Hematopoietic multipotent progenitor cell (in vitro differentiated cells): ENCODE results near the gene KRTAP22-2. TPM values are rescaled to one million over a fixed set of nuclear protein-coding genes. Genes with fewer than 3 reads are reported as not detected.

Experiments used
- DNase-seq, 3 donors: peaks; one replicate each; pipeline ENCODE4 v3.0.0-alpha.2; 2011 to 2015; ENCODE audit warnings: low read depth in 2 of 3, low spot score in 2 of 3
- small RNA-seq: library from RNA; depleted of rRNA; stranded (forward); fragments of <200 nt; gene quantifications from one replicate; pipeline ENCODE3, GENCODE V24; 2012
- total RNA-seq: library from RNA; depleted of rRNA; stranded (reverse); fragments of >200 nt; gene quantifications from one replicate; pipeline ENCODE4 v1.2.3, GENCODE V29; 2012

KRTAP22-2 gene
- total RNA-seq, 1 donor: not detected

- DNase-seq: no peak
Measured at GRCh38 chr21:30563630-30564029, 26.6 kb downstream of the KRTAP22-2 start.

- DNase-seq: no peak
Measured at GRCh38 chr21:30563072-30563471, 27.1 kb downstream of the KRTAP22-2 start.

- no peak for DNase-seq
Measured at GRCh38 chr21:30561957-30562356, 28.2 kb downstream of the KRTAP22-2 start.

GRCh38 chr21:30561264-30561895 lies 28.8 kb downstream of the KRTAP22-2 start, which contains the start of gene KRTAP19-7:
KRTAP19-7 (minus strand) TSS chr21:30561314; CDS start chr21:30561289, 25 bp downstream.
- DNase-seq: no peak

GRCh38 chr21:30555095-30555494 lies 35.1 kb downstream of the KRTAP22-2 start:
- no peak for DNase-seq

GRCh38 chr21:30552782-30553181 lies 37.4 kb downstream of the KRTAP22-2 start:
- DNase-seq: no peak

GRCh38 chr21:30541764-30542163 lies 48.4 kb downstream of the KRTAP22-2 start, which contains the start of gene KRTAP19-6:
KRTAP19-6 (minus strand) TSS chr21:30541864; CDS start chr21:30541833, 31 bp downstream.
- DNase-seq: no peak

Small RNA genes lying within 50 kb of the gene (small RNA-seq; reads per million reads assigned to genes)
- gene KRTAP20-1: not detected
- gene KRTAP20-4: not detected
- gene KRTAP22-1: not detected
- gene KRTAP22-2: not detected

Other genes starting within 250 kb of the KRTAP22-2 start
- not detected for gene KRTAP23-1, start 241.8 kb downstream of the KRTAP22-2 start, total RNA-seq
- not detected for gene KRTAP13-2, start 218.1 kb downstream of the KRTAP22-2 start, total RNA-seq
- gene KRTAP13-1, start 194.4 kb downstream of the KRTAP22-2 start, total RNA-seq: 0.27 TPM
- gene KRTAP13-3, start 164.5 kb downstream of the KRTAP22-2 start, total RNA-seq: not detected
- gene KRTAP13-4, start 160.2 kb downstream of the KRTAP22-2 start, total RNA-seq: not detected
- gene KRTAP15-1, start 150.1 kb downstream of the KRTAP22-2 start, total RNA-seq: not detected
- gene KRTAP19-1, start 110.0 kb downstream of the KRTAP22-2 start, total RNA-seq: not detected
- not detected for gene KRTAP19-2, start 103.0 kb downstream of the KRTAP22-2 start, total RNA-seq
- gene KRTAP19-3, start 98.4 kb downstream of the KRTAP22-2 start, total RNA-seq: not detected
- gene KRTAP19-4, start 93.2 kb downstream of the KRTAP22-2 start, total RNA-seq: not detected
- gene KRTAP19-5, start 88.3 kb downstream of the KRTAP22-2 start, total RNA-seq: not detected
- not detected for gene KRTAP19-6, start 48.5 kb downstream of the KRTAP22-2 start, total RNA-seq
- gene KRTAP19-7, start 29.1 kb downstream of the KRTAP22-2 start, total RNA-seq: not detected
- not detected for gene KRTAP6-3, start 2.0 kb upstream of the KRTAP22-2 start, total RNA-seq
- gene KRTAP6-2, start 8.5 kb upstream of the KRTAP22-2 start, total RNA-seq: not detected
- not detected for gene KRTAP22-1, start 10.7 kb upstream of the KRTAP22-2 start, total RNA-seq
- gene KRTAP6-1, start 23.5 kb upstream of the KRTAP22-2 start, total RNA-seq: not detected
- not detected for gene KRTAP20-1, start 26.0 kb upstream of the KRTAP22-2 start, total RNA-seq
- not detected for gene KRTAP20-4, start 30.2 kb upstream of the KRTAP22-2 start, total RNA-seq
- gene KRTAP20-2, start 44.8 kb upstream of the KRTAP22-2 start, total RNA-seq: not detected
- gene KRTAP20-3, start 52.5 kb upstream of the KRTAP22-2 start, total RNA-seq: not detected
- not detected for gene KRTAP21-3, start 128.4 kb upstream of the KRTAP22-2 start, total RNA-seq
- not detected for gene KRTAP21-2, start 156.9 kb upstream of the KRTAP22-2 start, total RNA-seq
- not detected for gene KRTAP21-1, start 165.0 kb upstream of the KRTAP22-2 start, total RNA-seq
- gene KRTAP8-1, start 222.9 kb upstream of the KRTAP22-2 start, total RNA-seq: not detected
- gene KRTAP7-1, start 239.4 kb upstream of the KRTAP22-2 start, total RNA-seq: not detected